ENCODE data around the gene NXPH4. TPM values are rescaled to one million over a fixed set of nuclear protein-coding genes. Genes with fewer than 3 reads are reported as not detected.

The NXPH4 gene
- total and polyA plus RNA-seq, 12 donors = 0.06 to 3.7 (median 0.46) TPM; not detected in 3

DNA sequence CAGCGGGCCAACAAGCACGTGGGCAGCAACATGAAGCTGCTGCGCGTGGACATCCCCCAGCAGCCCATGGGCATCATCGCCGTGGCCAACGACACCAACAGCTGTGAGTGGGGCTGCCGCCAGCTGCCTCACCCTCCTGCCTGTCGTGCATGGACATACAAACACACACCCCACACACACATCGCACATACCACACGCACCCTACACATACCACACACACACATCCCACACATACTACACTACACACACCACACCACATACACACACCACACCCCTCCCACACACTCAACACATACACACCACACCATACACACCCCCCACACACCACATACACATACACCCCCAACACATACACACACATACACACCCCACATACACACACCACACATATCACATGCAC is 25.2 kb upstream of the NXPH4 start:
- no peaks in the 10 kb centered on the region for H3K27me3 ChIP-seq
- H3K4me3 ChIP-seq = no peak overlapping the region
- intact Hi-C loops (cut with DNase I) = no loop called here
- no peaks in the 10 kb centered on the region for H3K4me1 ChIP-seq (replicated peaks in 1 of 2)
- no peak overlapping the region for H3K27ac ChIP-seq
- H3K36me3 ChIP-seq (replicated peaks in 1 of 2) = peaks cover 0 to 86% of the 10 kb centered on the region in 2 donors
- WGBS, 4 donors = 91 to 94% (median 93%) methylated on average over 7 to 11 of the region's 11 CpGs
- no peak for TF ChIP-seq POLR2A (IDR thresholded peaks at IDR 0.05)
- TF ChIP-seq, protein P1, sequence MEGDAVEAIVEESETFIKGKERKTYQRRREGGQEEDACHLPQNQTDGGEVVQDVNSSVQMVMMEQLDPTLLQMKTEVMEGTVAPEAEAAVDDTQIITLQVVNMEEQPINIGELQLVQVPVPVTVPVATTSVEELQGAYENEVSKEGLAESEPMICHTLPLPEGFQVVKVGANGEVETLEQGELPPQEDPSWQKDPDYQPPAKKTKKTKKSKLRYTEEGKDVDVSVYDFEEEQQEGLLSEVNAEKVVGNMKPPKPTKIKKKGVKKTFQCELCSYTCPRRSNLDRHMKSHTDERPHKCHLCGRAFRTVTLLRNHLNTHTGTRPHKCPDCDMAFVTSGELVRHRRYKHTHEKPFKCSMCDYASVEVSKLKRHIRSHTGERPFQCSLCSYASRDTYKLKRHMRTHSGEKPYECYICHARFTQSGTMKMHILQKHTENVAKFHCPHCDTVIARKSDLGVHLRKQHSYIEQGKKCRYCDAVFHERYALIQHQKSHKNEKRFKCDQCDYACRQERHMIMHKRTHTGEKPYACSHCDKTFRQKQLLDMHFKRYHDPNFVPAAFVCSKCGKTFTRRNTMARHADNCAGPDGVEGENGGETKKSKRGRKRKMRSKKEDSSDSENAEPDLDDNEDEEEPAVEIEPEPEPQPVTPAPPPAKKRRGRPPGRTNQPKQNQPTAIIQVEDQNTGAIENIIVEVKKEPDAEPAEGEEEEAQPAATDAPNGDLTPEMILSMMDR (IDR thresholded peaks at IDR 0.05) = no peak
- H3K9me3 ChIP-seq (replicated peaks in 1 of 3) = no peaks in the 10 kb centered on the region
- DNase-seq = no peak

DNA sequence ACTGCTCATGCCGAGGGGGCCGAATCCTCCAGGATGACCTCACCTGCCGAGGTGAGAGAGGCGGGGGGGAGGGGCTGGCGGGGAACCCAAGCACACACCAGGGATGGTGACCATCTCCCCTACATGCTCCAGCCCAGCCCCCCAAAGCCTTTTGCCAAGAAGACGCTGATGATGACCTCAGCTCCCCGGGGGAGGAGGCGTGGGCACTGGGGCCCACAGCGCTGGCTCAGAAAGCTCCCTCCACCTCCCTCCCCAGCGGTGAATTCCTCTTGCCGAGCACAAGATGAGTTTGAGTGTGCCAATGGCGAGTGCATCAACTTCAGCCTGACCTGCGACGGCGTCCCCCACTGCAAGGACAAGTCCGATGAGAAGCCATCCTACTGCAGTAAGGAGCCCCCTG is 23.7 kb upstream of the NXPH4 start:
- 84 to 90% (median 85%) methylated on average over 8 to 16 of the region's 16 CpGs for WGBS, 4 donors
- no peak for DNase-seq
- H3K27ac ChIP-seq = no peak overlapping the region
- H3K9me3 ChIP-seq (replicated peaks in 1 of 3) = no peaks in the 10 kb centered on the region
- no peaks in the 10 kb centered on the region for H3K4me1 ChIP-seq (replicated peaks in 1 of 2)
- no peaks in the 10 kb centered on the region for H3K27me3 ChIP-seq
- H3K36me3 ChIP-seq (replicated peaks in 1 of 2) = peaks cover 0 to 86% of the 10 kb centered on the region in 2 donors
- intact Hi-C loops (cut with DNase I) = no loop called here
- TF ChIP-seq, protein P1 (IDR thresholded peaks at IDR 0.05) = no peak
- no peak for TF ChIP-seq POLR2A (IDR thresholded peaks at IDR 0.05)
- no peak overlapping the region for H3K4me3 ChIP-seq

DNA sequence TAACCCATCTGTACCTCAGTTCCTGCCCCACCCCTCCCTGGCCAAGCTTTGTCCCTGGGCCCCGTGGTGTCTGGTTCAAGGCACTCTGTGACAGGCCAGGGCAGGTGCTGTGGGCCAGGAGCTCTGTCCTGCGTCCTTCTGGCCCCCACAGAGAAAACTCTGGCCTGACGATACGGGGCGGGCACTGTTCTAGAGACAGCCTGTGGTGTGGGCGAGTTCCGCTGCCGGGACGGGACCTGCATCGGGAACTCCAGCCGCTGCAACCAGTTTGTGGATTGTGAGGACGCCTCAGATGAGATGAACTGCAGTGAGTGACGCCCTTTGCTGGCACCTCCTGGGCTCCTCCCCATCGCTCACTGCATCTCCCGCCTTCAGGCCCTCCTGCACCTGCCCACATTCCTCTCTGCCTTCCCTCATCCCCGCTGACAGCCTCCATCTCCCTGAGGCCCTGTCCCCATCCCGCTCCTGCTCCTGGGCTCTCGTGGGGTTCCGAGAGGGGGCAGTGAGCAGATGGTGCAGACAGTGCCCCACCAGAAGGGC is 22.8 kb upstream of the NXPH4 start:
- intact Hi-C loops (cut with DNase I) = no loop called here
- no peak for DNase-seq
- Histone ChIP-seq H3K27me3 (no peaks in the 10 kb centered on the region), H3K4me1 (replicated peaks in 1 of 2) (no peaks in the 10 kb centered on the region), H3K27ac (no peak overlapping the region), H3K4me3 (no peak overlapping the region), H3K9me3 (replicated peaks in 1 of 3) (no peaks in the 10 kb centered on the region), H3K36me3 (replicated peaks in 1 of 2) (peaks cover 0 to 92% of the 10 kb centered on the region in 2 donors)
- 89 to 98% (median 91%) methylated on average over 4 to 19 of the region's 19 CpGs for WGBS, 4 donors
- TF ChIP-seq, protein P1 (IDR thresholded peaks at IDR 0.05) = no peak
- no peak for TF ChIP-seq POLR2A (IDR thresholded peaks at IDR 0.05)

DNA sequence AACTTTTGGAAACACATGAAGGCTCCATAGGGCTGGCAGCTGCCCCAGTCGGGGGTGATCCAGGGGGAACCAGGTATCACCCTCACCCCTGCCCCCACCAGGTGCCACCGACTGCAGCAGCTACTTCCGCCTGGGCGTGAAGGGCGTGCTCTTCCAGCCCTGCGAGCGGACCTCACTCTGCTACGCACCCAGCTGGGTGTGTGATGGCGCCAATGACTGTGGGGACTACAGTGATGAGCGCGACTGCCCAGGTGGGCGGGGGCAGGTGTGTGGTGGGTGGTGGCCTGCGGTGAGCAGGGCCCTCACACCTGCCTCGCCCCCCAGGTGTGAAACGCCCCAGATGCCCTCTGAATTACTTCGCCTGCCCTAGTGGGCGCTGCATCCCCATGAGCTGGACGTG is 22.3 kb upstream of the NXPH4 start:
- intact Hi-C loops (cut with DNase I) = no loop called here
- 86 to 100% (median 91%) methylated on average over 3 to 18 of the region's 18 CpGs for WGBS, 4 donors
- H3K4me3 ChIP-seq = no peak overlapping the region
- H3K4me1 ChIP-seq (replicated peaks in 1 of 2) = no peaks in the 10 kb centered on the region
- H3K36me3 ChIP-seq (replicated peaks in 1 of 2) = peaks cover 0 to 92% of the 10 kb centered on the region in 2 donors
- H3K9me3 ChIP-seq (replicated peaks in 1 of 3) = no peaks in the 10 kb centered on the region
- no peaks in the 10 kb centered on the region for H3K27me3 ChIP-seq
- DNase-seq = no peak
- H3K27ac ChIP-seq = no peak overlapping the region
- no peak for TF ChIP-seq POLR2A (IDR thresholded peaks at IDR 0.05)
- TF ChIP-seq, protein P1 (IDR thresholded peaks at IDR 0.05) = no peak

All from adrenal gland (tissue), 12 donors.